Thyroid gland (tissue), 4 donors: ENCODE data around the gene DMRT1.

Source experiments
- POLR2A ChIP-seq, 2 donors: fragments of 450-650 bp; IDR thresholded peaks; one replicate each; pipeline ENCODE4 v1.6.1; 2017; ENCODE audit warnings: antibody characterized with exemption in 2 of 2, mild to moderate bottlenecking in 2 of 2, moderate library complexity in 1 of 2
- TF ChIP-seq, protein P1 (sequence below), 6 experiments: fragments of 200-600 bp in 3 of 6; fragments of 450-650 bp in 3 of 6; sonication (generic) in 3 of 6; IDR thresholded peaks; one replicate each; pipeline ENCODE4 v1.5.1; 2016 to 2019; ENCODE audit warnings: antibody characterized with exemption in 6 of 6, mild to moderate bottlenecking in 2 of 6, inconsistent platforms in 1 of 6, moderate library complexity in 1 of 6

DNA sequence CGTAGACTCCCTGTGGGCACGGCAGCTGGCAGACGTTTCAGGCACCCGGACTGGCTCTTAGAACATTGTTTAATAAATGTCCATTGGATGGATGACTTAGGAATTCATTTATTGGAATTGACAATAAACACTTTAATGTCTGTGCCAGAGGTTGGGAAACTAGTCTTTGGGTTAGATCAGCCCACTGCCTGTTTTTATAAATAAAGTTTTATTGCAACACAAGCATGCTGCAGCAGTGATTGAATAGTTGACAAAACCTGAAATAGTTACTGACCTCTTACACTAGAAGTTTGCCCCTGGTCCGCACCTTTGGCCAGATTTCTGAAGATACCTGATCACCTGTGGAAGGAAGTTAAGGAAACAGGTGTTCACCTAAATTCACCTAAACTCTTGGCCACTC, 51.6 kb downstream of the DMRT1 start:
- TF ChIP-seq POLR2A (IDR thresholded peaks at IDR 0.05) = no peak
- TF ChIP-seq, protein P1, sequence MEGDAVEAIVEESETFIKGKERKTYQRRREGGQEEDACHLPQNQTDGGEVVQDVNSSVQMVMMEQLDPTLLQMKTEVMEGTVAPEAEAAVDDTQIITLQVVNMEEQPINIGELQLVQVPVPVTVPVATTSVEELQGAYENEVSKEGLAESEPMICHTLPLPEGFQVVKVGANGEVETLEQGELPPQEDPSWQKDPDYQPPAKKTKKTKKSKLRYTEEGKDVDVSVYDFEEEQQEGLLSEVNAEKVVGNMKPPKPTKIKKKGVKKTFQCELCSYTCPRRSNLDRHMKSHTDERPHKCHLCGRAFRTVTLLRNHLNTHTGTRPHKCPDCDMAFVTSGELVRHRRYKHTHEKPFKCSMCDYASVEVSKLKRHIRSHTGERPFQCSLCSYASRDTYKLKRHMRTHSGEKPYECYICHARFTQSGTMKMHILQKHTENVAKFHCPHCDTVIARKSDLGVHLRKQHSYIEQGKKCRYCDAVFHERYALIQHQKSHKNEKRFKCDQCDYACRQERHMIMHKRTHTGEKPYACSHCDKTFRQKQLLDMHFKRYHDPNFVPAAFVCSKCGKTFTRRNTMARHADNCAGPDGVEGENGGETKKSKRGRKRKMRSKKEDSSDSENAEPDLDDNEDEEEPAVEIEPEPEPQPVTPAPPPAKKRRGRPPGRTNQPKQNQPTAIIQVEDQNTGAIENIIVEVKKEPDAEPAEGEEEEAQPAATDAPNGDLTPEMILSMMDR (IDR thresholded peaks at IDR 0.05) = no peak
